Breast epithelium (tissue), 3 donors: ENCODE measurements around the gene PTPRN2.

Experiments
- POLR2A ChIP-seq: fragments of 450-650 bp; IDR thresholded peaks from one replicate; pipeline ENCODE4 v1.6.1; 2016; ENCODE audit warnings: antibody characterized with exemption, mild to moderate bottlenecking, moderate library complexity
- POLR2AphosphoS5 ChIP-seq, 3 donors: sonication (generic); formaldehyde crosslinking; IDR thresholded peaks; one replicate each; pipeline ENCODE4 v1.6.1; 2017; ENCODE audit warnings: antibody characterized with exemption in 3 of 3
- TF ChIP-seq, protein P1 (sequence below), 3 donors: fragments of 450-650 bp; IDR thresholded peaks; one replicate each; pipeline ENCODE4 v1.5.1; 2016 to 2017; ENCODE audit warnings: antibody characterized with exemption in 3 of 3, mild to moderate bottlenecking in 3 of 3, moderate library complexity in 3 of 3

DNA sequence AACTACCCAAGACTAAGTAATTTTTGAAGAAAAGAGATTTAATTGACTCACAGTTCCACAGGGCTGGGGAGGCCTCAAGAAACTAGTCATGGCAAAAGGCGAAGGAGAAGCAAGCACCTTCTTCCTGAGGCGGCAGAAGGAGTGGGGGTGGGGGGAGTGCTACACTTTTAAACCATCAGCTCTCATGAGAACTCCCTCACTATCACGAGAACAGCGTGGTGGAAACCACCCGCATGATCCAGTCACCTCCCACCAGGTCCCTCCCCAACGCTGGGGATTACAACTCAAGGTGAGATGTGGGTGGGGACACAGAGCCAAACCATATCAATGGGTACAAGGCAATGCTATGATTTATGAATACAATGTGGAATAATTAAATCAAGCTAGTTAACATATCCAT, 241.9 kb downstream of the PTPRN2 start:
- no peak for TF ChIP-seq POLR2A
- TF ChIP-seq, protein P1, sequence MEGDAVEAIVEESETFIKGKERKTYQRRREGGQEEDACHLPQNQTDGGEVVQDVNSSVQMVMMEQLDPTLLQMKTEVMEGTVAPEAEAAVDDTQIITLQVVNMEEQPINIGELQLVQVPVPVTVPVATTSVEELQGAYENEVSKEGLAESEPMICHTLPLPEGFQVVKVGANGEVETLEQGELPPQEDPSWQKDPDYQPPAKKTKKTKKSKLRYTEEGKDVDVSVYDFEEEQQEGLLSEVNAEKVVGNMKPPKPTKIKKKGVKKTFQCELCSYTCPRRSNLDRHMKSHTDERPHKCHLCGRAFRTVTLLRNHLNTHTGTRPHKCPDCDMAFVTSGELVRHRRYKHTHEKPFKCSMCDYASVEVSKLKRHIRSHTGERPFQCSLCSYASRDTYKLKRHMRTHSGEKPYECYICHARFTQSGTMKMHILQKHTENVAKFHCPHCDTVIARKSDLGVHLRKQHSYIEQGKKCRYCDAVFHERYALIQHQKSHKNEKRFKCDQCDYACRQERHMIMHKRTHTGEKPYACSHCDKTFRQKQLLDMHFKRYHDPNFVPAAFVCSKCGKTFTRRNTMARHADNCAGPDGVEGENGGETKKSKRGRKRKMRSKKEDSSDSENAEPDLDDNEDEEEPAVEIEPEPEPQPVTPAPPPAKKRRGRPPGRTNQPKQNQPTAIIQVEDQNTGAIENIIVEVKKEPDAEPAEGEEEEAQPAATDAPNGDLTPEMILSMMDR (IDR thresholded peaks at IDR 0.05): no peak
- no peak for TF ChIP-seq POLR2AphosphoS5 (IDR thresholded peaks at IDR 0.05)
